Liver (tissue), 9 donors: Measurements from ENCODE around the gene GATA2. TPM values are rescaled to one million over a fixed set of nuclear protein-coding genes. Genes with fewer than 3 reads are reported as not detected.

Experiments
- DNase-seq: peaks from one replicate; pipeline ENCODE4 v3.0.0-alpha.2; 2017; ENCODE audit warnings: low spot score
- H3K27ac ChIP-seq, 2 donors: one replicate each; pipeline ENCODE4 v1.7.0; 2013; ENCODE audit warnings: inconsistent platforms in 2 of 2, low read length in 2 of 2, control low read depth in 1 of 2, low read depth in 1 of 2, mild to moderate bottlenecking in 1 of 2
- H3K27me3 ChIP-seq, 4 donors: one replicate each; pipeline versions ENCODE4 v1.6.1 to v1.7.0; 2013; ENCODE audit warnings: low read length in 3 of 4, inconsistent platforms in 1 of 4, mild to moderate bottlenecking in 1 of 4, moderate library complexity in 1 of 4; ENCODE audit not compliant: control insufficient read depth in 4 of 4, insufficient read depth in 4 of 4
- H3K36me3 ChIP-seq, 4 donors: one replicate each; pipeline versions ENCODE4 v1.6.1 to v1.7.0; 2013; ENCODE audit warnings: low read length in 3 of 4, mild to moderate bottlenecking in 3 of 4, low read depth in 1 of 4, moderate library complexity in 1 of 4; ENCODE audit not compliant: control insufficient read depth in 4 of 4, insufficient read depth in 3 of 4
- H3K4me1 ChIP-seq, 4 donors: one replicate each; pipeline versions ENCODE4 v1.6.1 to v1.7.0; 2013; ENCODE audit warnings: low read length in 3 of 4, mild to moderate bottlenecking in 3 of 4, moderate library complexity in 1 of 4; ENCODE audit not compliant: control insufficient read depth in 4 of 4, insufficient read depth in 4 of 4
- H3K4me3 ChIP-seq, 3 donors: one replicate each; pipeline versions ENCODE4 v1.6.1 to v1.7.0; 2013; ENCODE audit warnings: low read length in 3 of 3, control low read depth in 1 of 3, low read depth in 1 of 3, mild to moderate bottlenecking in 1 of 3
- H3K9ac ChIP-seq, 2 donors: one replicate each; pipeline ENCODE4 v1.7.0; 2013; ENCODE audit warnings: low read length in 2 of 2, mild to moderate bottlenecking in 2 of 2, moderate library complexity in 2 of 2, control low read depth in 1 of 2, low read depth in 1 of 2
- H3K9me3 ChIP-seq, 4 donors: one replicate each; pipeline versions ENCODE4 v1.6.1 to v1.7.0; 2013; ENCODE audit warnings: low read length in 3 of 4; ENCODE audit not compliant: control insufficient read depth in 4 of 4
- CTCF ChIP-seq: fragments of 150-350 bp; IDR thresholded peaks from 2 replicates; pipeline ENCODE4 v1.5.1; 2017; ENCODE audit warnings: improper control_type of control experiment, low read depth, low read length; ENCODE audit not compliant: missing input control
- EGR1 ChIP-seq, 2 donors: IDR thresholded peaks; 2 replicates each; pipeline ENCODE4 v1.6.1; 2016 to 2018; ENCODE audit warnings: antibody characterized with exemption in 2 of 2, low read depth in 2 of 2
- GABPA ChIP-seq, 2 donors: IDR thresholded peaks in 1 of 2; conservative IDR thresholded peaks in 1 of 2; 2 replicates each; pipeline ENCODE4 v1.6.1; 2016; ENCODE audit warnings: antibody characterized with exemption in 2 of 2, mild to moderate bottlenecking in 1 of 2, moderate library complexity in 1 of 2
- HNF4A ChIP-seq, 2 donors: conservative IDR thresholded peaks; 2 replicates each; pipeline ENCODE4 v1.6.1; 2016; ENCODE audit warnings: antibody characterized with exemption in 2 of 2, mild to moderate bottlenecking in 2 of 2
- HNF4G ChIP-seq: IDR thresholded peaks from 2 replicates; pipeline ENCODE4 v1.6.1; 2016; ENCODE audit warnings: antibody characterized with exemption
- JUND ChIP-seq, 2 donors: IDR thresholded peaks; 2 replicates each; pipeline ENCODE4 v1.6.1; 2016; ENCODE audit warnings: antibody characterized with exemption in 2 of 2
- NR2F2 ChIP-seq: IDR thresholded peaks from 2 replicates; pipeline ENCODE4 v1.6.1; 2016; ENCODE audit warnings: antibody characterized with exemption
- RAD21 ChIP-seq, 2 donors: IDR thresholded peaks; 2 replicates each; pipeline ENCODE4 v1.6.1; 2016; ENCODE audit warnings: antibody characterized with exemption in 2 of 2, mild to moderate bottlenecking in 2 of 2
- SP1 ChIP-seq: IDR thresholded peaks from 2 replicates; pipeline ENCODE4 v1.6.1; 2018; ENCODE audit warnings: antibody characterized with exemption, mild to moderate bottlenecking
- TAF1 ChIP-seq: conservative IDR thresholded peaks from 2 replicates; pipeline ENCODE4 v1.6.1; 2016; ENCODE audit warnings: antibody characterized with exemption, mild to moderate bottlenecking
- YY1 ChIP-seq: IDR thresholded peaks from 2 replicates; pipeline ENCODE4 v1.6.1; 2016; ENCODE audit warnings: antibody characterized with exemption, mild to moderate bottlenecking
- WGBS: extraction: QIAGEN DNeasy Blood & Tissue Kit; methylation state at CpG from one replicate; pipeline ENCODE4 v1.1.7; 2013; 5-methylcytosine and 5-hydroxymethylcytosine counted together
- polyA plus RNA-seq, 2 donors: library from polyadenylated mRNA; stranded (reverse) in 1 of 2; unstranded in 1 of 2; fragments of 200-250 nt in 1 of 2; fragments of >200 nt in 1 of 2; fragmentation: Nextera tagmentation in 1 of 2; extraction: Ambion mirVana in 1 of 2; gene quantifications; one replicate each; pipeline versions ENCODE4 v1.2.1 to v1.2.3, GENCODE V29; 2013 to 2015
- total RNA-seq, 2 donors: library from RNA; depleted of rRNA; stranded (reverse); fragments of >200 nt; gene quantifications; one replicate each; pipeline ENCODE4 v1.2.3, GENCODE V29; 2014
- TF ChIP-seq, protein P1 (sequence below): IDR thresholded peaks from 2 replicates; pipeline ENCODE4 v1.6.1; 2016; ENCODE audit warnings: antibody characterized with exemption
- TF ChIP-seq, protein P2 (sequence below): IDR thresholded peaks from 2 replicates; pipeline ENCODE4 v1.6.1; 2016; ENCODE audit warnings: antibody characterized with exemption
- TF ChIP-seq, protein P3 (sequence below): IDR thresholded peaks from 2 replicates; pipeline ENCODE4 v1.6.1; 2016; ENCODE audit warnings: antibody characterized with exemption, mild to moderate bottlenecking
- TF ChIP-seq, protein P4 (sequence below): IDR thresholded peaks from 2 replicates; pipeline ENCODE4 v1.6.1; 2016; ENCODE audit warnings: antibody characterized with exemption
- donor health status: healthy.
- donor health status: healthy.
- donor health status: healthy.
- donor health status: healthy.
- donor health status: healthy.

Gene GATA2
- total and polyA plus RNA-seq, 4 donors = 0.25 to 2.8 (median 0.54) TPM

DNA sequence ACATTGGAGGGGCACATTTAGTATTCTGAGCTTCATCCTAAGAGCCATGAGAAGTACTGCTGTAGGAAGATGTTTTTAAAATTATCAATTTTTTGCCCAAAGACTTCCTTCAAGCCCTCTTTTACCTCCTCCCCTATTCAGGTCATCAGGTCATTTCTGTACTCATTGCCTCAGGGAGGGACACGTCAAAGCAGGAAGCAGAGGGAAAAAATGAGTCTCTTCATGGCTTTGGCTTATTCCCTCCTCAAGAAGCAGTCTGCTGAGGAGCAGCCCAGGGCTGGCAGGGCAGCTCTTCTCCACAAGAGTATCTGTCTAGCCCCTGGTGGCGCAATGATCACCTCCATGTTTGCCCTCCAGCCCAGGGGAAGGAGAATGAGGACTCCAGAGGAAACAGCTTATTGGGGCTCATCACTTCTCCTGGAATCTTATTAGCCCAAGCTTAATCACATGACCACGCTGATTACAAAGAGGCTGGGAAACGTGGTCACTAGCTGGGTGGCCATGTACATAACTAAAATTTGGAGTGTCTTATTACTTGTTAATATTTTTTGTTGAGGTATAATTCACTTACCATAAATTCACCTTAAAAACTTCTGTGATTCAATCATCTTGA is 44.2 kb upstream of the GATA2 start:
- H3K27ac ChIP-seq = no peak overlapping the region
- no peaks in the 10 kb centered on the region for H3K4me1 ChIP-seq
- TF ChIP-seq HNF4A (conservative IDR thresholded peaks at IDR 0.05) = no peak
- no peak overlapping the region for H3K4me3 ChIP-seq
- H3K9ac ChIP-seq = no peak overlapping the region
- no peaks in the 10 kb centered on the region for H3K36me3 ChIP-seq
- peaks cover 0 to 3% (median 0%) of the 10 kb centered on the region in 4 donors for H3K27me3 ChIP-seq
- H3K9me3 ChIP-seq = peaks cover 0 to 3% (median 0%) of the 10 kb centered on the region in 4 donors
- WGBS = 69% methylated on average over 4 of the region's 4 CpGs
- no peak for DNase-seq

- Histone ChIP-seq H3K4me3 (no peak overlapping the region), H3K9ac (no peak overlapping the region), H3K4me1 (no peaks in the 10 kb centered on the region), H3K27ac (no peak overlapping the region), H3K36me3 (no peaks in the 10 kb centered on the region), H3K27me3 (no peaks in the 10 kb centered on the region), H3K9me3 (no peaks in the 10 kb centered on the region)
- WGBS = 68% methylated on average over 9 of the region's 9 CpGs
- DNase-seq = no peak
- no peak for TF ChIP-seq YY1
- TF ChIP-seq RAD21 (IDR thresholded peaks at IDR 0.05) = no peak
- TF ChIP-seq, protein P1, sequence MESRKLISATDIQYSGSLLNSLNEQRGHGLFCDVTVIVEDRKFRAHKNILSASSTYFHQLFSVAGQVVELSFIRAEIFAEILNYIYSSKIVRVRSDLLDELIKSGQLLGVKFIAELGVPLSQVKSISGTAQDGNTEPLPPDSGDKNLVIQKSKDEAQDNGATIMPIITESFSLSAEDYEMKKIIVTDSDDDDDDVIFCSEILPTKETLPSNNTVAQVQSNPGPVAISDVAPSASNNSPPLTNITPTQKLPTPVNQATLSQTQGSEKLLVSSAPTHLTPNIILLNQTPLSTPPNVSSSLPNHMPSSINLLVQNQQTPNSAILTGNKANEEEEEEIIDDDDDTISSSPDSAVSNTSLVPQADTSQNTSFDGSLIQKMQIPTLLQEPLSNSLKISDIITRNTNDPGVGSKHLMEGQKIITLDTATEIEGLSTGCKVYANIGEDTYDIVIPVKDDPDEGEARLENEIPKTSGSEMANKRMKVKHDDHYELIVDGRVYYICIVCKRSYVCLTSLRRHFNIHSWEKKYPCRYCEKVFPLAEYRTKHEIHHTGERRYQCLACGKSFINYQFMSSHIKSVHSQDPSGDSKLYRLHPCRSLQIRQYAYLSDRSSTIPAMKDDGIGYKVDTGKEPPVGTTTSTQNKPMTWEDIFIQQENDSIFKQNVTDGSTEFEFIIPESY = no peak
- TF ChIP-seq TAF1 = no peak
- TF ChIP-seq, protein P2, sequence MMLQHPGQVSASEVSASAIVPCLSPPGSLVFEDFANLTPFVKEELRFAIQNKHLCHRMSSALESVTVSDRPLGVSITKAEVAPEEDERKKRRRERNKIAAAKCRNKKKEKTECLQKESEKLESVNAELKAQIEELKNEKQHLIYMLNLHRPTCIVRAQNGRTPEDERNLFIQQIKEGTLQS = no peak
Measured at GRCh38 chr3:128532012-128532983, 39.3 kb upstream of the GATA2 start.

DNA sequence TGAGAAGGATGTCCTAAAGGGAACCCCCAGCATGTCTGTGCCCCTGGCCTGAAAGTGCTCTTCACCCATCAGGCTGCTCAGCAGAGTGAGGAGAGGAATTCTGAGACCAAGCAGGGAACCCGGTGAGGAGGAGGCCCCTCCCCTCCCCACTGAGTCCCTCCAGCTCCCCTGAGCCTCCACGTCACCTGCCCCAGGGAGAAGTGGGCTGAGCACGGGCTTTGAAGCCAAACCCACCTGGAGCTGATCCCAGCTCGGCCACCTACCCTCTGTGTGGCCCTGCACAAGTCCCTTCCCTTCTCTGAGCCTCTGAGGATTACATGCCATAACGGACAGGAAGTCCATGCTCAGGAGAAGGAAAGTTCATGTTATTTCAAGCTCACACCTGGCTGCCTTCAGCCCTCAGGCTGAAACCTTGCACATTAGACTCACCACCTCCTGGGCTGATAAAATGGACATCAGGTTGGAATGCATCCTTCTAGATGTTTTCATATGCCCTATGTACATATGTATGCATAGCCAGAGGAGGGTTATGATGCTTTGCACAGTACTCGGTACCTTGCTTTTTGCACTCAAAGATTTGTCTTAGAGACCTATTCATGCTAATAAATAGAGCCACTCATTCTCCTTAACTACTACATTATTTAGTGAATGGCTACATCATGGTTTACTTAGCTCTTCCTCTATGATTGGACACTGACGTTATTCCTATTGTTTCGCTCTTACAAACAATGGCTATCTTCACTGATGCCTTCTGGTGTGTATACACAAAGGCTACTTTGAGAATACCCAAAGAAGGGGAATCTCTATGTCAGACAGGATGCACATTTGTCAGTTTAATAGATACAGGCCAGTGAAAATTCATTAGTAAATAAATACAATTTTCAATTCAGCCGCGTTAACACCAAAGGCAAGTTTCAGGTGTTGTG is 31.6 kb upstream of the GATA2 start:
- TF ChIP-seq JUND (IDR thresholded peaks at IDR 0.05) (no peak), HNF4G (no peak), EGR1 (IDR thresholded peaks at IDR 0.05; ENCODE audit: low read depth in 2 of 2) (no peak), NR2F2 (no peak), SP1 (no peak), CTCF (no peak), TAF1 (no peak), HNF4A (conservative IDR thresholded peaks at IDR 0.05) (no peak), GABPA (IDR thresholded peaks at IDR 0.05 in 1 of 2, conservative IDR thresholded peaks at IDR 0.05 in 1 of 2) (no peak)
- TF ChIP-seq, protein P3, sequence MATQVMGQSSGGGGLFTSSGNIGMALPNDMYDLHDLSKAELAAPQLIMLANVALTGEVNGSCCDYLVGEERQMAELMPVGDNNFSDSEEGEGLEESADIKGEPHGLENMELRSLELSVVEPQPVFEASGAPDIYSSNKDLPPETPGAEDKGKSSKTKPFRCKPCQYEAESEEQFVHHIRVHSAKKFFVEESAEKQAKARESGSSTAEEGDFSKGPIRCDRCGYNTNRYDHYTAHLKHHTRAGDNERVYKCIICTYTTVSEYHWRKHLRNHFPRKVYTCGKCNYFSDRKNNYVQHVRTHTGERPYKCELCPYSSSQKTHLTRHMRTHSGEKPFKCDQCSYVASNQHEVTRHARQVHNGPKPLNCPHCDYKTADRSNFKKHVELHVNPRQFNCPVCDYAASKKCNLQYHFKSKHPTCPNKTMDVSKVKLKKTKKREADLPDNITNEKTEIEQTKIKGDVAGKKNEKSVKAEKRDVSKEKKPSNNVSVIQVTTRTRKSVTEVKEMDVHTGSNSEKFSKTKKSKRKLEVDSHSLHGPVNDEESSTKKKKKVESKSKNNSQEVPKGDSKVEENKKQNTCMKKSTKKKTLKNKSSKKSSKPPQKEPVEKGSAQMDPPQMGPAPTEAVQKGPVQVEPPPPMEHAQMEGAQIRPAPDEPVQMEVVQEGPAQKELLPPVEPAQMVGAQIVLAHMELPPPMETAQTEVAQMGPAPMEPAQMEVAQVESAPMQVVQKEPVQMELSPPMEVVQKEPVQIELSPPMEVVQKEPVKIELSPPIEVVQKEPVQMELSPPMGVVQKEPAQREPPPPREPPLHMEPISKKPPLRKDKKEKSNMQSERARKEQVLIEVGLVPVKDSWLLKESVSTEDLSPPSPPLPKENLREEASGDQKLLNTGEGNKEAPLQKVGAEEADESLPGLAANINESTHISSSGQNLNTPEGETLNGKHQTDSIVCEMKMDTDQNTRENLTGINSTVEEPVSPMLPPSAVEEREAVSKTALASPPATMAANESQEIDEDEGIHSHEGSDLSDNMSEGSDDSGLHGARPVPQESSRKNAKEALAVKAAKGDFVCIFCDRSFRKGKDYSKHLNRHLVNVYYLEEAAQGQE = no peak
- TF ChIP-seq, protein P4, sequence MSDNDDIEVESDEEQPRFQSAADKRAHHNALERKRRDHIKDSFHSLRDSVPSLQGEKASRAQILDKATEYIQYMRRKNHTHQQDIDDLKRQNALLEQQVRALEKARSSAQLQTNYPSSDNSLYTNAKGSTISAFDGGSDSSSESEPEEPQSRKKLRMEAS = no peak
- Histone ChIP-seq H3K36me3 (no peaks in the 10 kb centered on the region), H3K4me1 (no peaks in the 10 kb centered on the region), H3K9ac (no peak overlapping the region), H3K9me3 (peaks cover 0 to 2% (median 0%) of the 10 kb centered on the region in 4 donors), H3K27me3 (peaks cover 0 to 2% (median 0%) of the 10 kb centered on the region in 4 donors), H3K27ac (no peak overlapping the region), H3K4me3 (no peak overlapping the region)
- 71% methylated on average over 10 of the region's 10 CpGs for WGBS
- no peak for DNase-seq
